OCI-LY3 (cell line): ENCODE measurements around the gene MAK.

Experiments used
- H2AFZ ChIP-seq: fragments of 200-600, 300-600 bp; shearing (Covaris generic); 2 replicates; pipeline ENCODE4 v1.6.0; 2014; ENCODE audit warnings: antibody characterized with exemption, low read depth, low read length
- H3K27ac ChIP-seq: fragments of 200-600, 300-600 bp; sonication (generic); 2 replicates; pipeline ENCODE4 v1.5.1; 2014; ENCODE audit warnings: mild to moderate bottlenecking, low read length, moderate library complexity, mixed read lengths
- H3K27me3 ChIP-seq: fragments of 200-600, 300-600 bp; sonication (generic); 2 replicates; pipeline ENCODE4 v1.6.1; 2014; ENCODE audit warnings: low read depth, low read length, mixed read lengths
- H3K36me3 ChIP-seq: fragments of 200-600, 300-600 bp; sonication (generic); replicated peaks from 2 replicates; pipeline ENCODE3; 2014; ENCODE audit warnings: low read depth, low read length, mixed read lengths
- H3K4me1 ChIP-seq: fragments of 300-600, 200-600 bp; sonication (generic); 2 replicates; pipeline ENCODE4 v1.6.1; 2014; ENCODE audit warnings: low read length, mixed read lengths
- H3K4me2 ChIP-seq: fragments of 200-600, 300-600 bp; sonication (generic); 2 replicates; pipeline ENCODE4 v1.6.1; 2014; ENCODE audit warnings: low read length, mixed read lengths
- H3K4me3 ChIP-seq: fragments of 300-600, 200-600 bp; sonication (generic); 2 replicates; pipeline ENCODE4 v1.5.1; 2014; ENCODE audit warnings: antibody characterized with exemption, mild to moderate bottlenecking, low read length, moderate library complexity
- H3K79me2 ChIP-seq: fragments of 300-600, 200-600 bp; shearing (Covaris generic); 2 replicates; pipeline ENCODE4 v1.6.1; 2014; ENCODE audit warnings: mild to moderate bottlenecking, low read length, mixed read lengths
- H3K9ac ChIP-seq: fragments of 300-600, 200-600 bp; shearing (Covaris generic); 2 replicates; pipeline ENCODE4 v1.6.0; 2014; ENCODE audit warnings: mild to moderate bottlenecking, low read length, moderate library complexity
- H3K9me3 ChIP-seq: fragments of 200-600, 300-600 bp; shearing (Covaris generic); 2 replicates; pipeline ENCODE4 v1.6.1; 2014; ENCODE audit warnings: low read length, mixed read lengths; ENCODE audit not compliant: insufficient read depth
- H4K20me1 ChIP-seq: fragments of 200-600, 300-600 bp; sonication (generic); 2 replicates; pipeline ENCODE4 v1.6.1; 2016; ENCODE audit warnings: low read length, mixed read lengths; ENCODE audit not compliant: insufficient read depth
- CTCF ChIP-seq: fragments of 200-600, 300-600 bp; sonication (generic); IDR thresholded peaks from 2 replicates; pipeline ENCODE4 v1.5.1; 2014; ENCODE audit warnings: antibody characterized with exemption, low read length, low read depth
- EZH2phosphoT487 ChIP-seq: fragments of 200-600 bp; shearing (Covaris generic); IDR thresholded peaks from 2 replicates; pipeline ENCODE4 v1.6.1; 2018; ENCODE audit warnings: antibody characterized with exemption, mixed run types, low read depth

MAK gene

GRCh38 chr6:10791673-10792072 lies 46.7 kb downstream of the MAK start:
- no peaks in the 10 kb centered on the region for H3K27me3 ChIP-seq
- H3K79me2 ChIP-seq, result no peaks in the 10 kb centered on the region
- no peaks in the 10 kb centered on the region for H3K9me3 ChIP-seq
- no peak overlapping the region for H3K4me2 ChIP-seq
- H3K4me3 ChIP-seq, result no peak overlapping the region
- H3K9ac ChIP-seq, result no peak overlapping the region
- no peaks in the 10 kb centered on the region for H3K36me3 ChIP-seq
- H3K4me1 ChIP-seq, result peaks cover 10% of the 10 kb centered on the region
- H4K20me1 ChIP-seq, result no peaks in the 10 kb centered on the region
- H3K27ac ChIP-seq, result no peak overlapping the region
- no peak overlapping the region for H2AFZ ChIP-seq
- TF ChIP-seq CTCF, result no peak
- no peak for TF ChIP-seq EZH2phosphoT487

- H3K9me3 ChIP-seq, result no peaks in the 10 kb centered on the region
- no peaks in the 10 kb centered on the region for H4K20me1 ChIP-seq
- H3K4me1 ChIP-seq, result no peaks in the 10 kb centered on the region
- H3K4me2 ChIP-seq, result no peak overlapping the region
- H3K9ac ChIP-seq, result no peak overlapping the region
- no peaks in the 10 kb centered on the region for H3K27me3 ChIP-seq
- no peak overlapping the region for H3K27ac ChIP-seq
- TF ChIP-seq CTCF, result no peak
- no peak for TF ChIP-seq EZH2phosphoT487
- no peaks in the 10 kb centered on the region for H3K36me3 ChIP-seq
- H3K4me3 ChIP-seq, result no peak overlapping the region
- H3K79me2 ChIP-seq, result no peaks in the 10 kb centered on the region
- H2AFZ ChIP-seq, result no peak overlapping the region
Observed at GRCh38 chr6:10779076-10779475, 59.3 kb downstream of the MAK start.

- Histone ChIP-seq H3K4me2 (no peak overlapping the region), H3K79me2 (no peaks in the 10 kb centered on the region), H3K4me1 (no peaks in the 10 kb centered on the region), H4K20me1 (no peaks in the 10 kb centered on the region), H2AFZ (no peak overlapping the region), H3K4me3 (no peak overlapping the region), H3K9me3 (no peaks in the 10 kb centered on the region), H3K36me3 (no peaks in the 10 kb centered on the region), H3K9ac (no peak overlapping the region), H3K27ac (no peak overlapping the region), H3K27me3 (no peaks in the 10 kb centered on the region)
- TF ChIP-seq CTCF (no peak), EZH2phosphoT487 (no peak)
Observed at GRCh38 chr6:10778230-10778629, 60.1 kb downstream of the MAK start.

GRCh38 chr6:10771371-10771894 lies 66.9 kb downstream of the MAK start:
- no peak for TF ChIP-seq CTCF
- no peak for TF ChIP-seq EZH2phosphoT487
- Histone ChIP-seq H3K9ac (no peak overlapping the region), H4K20me1 (no peaks in the 10 kb centered on the region), H3K27me3 (no peaks in the 10 kb centered on the region), H3K27ac (no peak overlapping the region), H3K36me3 (no peaks in the 10 kb centered on the region), H3K79me2 (no peaks in the 10 kb centered on the region), H3K4me3 (no peak overlapping the region), H3K4me1 (no peaks in the 10 kb centered on the region), H3K9me3 (no peaks in the 10 kb centered on the region), H3K4me2 (no peak overlapping the region), H2AFZ (no peak overlapping the region)
